Measurements from ENCODE around the gene PLEKHG5.
"Not testable (repeated sequence)": the region's sequence is repeated elsewhere in the genome, so short reads cannot be mapped to it uniquely, and the experiment has no call there.

PLEKHG5 gene

GRCh38 chr1:6446665-6447015, 44.8 kb downstream of the PLEKHG5 start:
- no peak for DNase-seq (ENCODE audit: low read depth)

- DNase-seq (ENCODE audit: low read depth) = not testable (repeated sequence)
Observed at GRCh38 chr1:6445929-6446328, 45.5 kb downstream of the PLEKHG5 start.

DNA sequence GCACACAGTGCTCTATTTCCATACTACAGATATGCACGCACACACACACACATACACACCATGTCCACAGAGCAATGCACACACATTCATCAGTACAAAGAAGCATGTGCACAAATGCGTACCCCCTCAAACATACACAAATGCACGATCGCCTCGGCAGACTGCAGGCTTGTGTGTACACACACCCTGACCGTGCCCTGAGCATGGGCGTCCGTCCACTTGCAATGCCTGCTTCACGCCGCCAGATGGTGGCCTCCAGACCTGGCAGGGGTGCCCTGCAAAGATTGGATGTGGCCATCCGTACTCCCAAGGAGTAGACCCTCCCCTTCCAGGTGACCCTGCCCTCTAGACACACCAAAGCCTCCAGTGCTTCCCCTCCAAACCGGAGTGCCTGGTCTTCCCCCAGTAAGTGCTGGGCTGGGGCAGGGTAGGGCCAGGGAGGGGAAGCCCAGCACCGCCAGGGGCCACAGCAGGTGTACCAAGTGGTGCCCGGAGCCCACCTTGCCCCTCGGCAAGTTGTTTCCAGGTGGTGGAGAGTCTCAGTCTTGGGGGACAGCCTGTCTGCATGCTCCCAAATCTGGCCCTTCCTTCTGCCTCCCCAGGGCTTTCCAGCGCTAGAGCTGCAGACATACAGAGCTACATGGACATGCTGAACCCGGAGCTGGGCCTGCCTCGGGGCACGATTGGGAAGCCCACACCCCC, 46.3 kb downstream of the PLEKHG5 start:
- DNase-seq (ENCODE audit: low read depth) = no peak

DNA sequence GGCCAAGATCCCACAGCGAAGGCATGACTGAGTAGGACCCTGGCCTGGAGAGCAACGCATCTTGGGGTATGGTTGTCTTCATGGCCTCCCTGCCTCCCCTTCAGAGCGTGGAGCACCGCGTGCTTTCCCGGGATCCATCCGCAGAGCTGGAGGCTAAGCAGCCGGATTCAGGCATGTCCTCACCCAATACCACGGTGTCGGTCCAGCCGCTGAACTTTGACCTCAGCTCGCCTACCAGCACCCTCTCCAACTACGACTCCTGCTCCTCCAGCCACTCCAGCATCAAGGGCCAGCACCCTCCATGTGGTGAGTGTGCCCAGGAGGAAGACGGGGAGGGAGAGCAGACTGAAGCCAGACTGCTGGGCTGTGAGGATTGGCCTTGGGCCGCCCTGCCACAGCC, 47.1 kb downstream of the PLEKHG5 start:
- no peak for DNase-seq (ENCODE audit: low read depth)

GRCh38 chr1:6443339-6444115, 47.9 kb downstream of the PLEKHG5 start:
- no peak for DNase-seq (ENCODE audit: low read depth)

DNA sequence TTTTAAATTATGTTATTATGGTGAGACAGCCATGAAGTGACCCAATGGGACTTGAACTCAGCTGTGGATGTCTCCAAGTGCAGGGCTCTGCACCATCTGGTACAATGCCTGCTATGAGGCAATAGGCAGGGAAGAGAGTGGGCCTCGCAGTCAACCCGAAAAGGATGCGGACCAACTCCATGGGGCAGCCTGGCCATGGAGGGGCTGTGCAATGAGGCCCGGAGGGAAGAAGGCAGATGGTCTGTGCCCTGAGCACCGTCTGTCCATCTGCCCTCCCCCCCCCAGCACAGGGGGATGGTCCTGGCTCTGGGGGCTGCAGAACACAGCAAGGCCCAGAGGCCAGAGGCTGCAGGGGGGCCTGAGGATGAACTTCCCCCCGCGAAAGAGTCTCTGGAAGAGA, 49.9 kb downstream of the PLEKHG5 start:
- no peak for DNase-seq (ENCODE audit: low read depth)

- DNase-seq (ENCODE audit: low read depth) = peak; percentile 50
Observed at GRCh38 chr1:6440198-6441126, 51.0 kb downstream of the PLEKHG5 start.

GRCh38 chr1:6438047-6438525, 53.4 kb downstream of the PLEKHG5 start:
- DNase-seq (ENCODE audit: low read depth) = peak; percentile 55

GRCh38 chr1:6437012-6437700, 54.3 kb downstream of the PLEKHG5 start:
- not testable (repeated sequence) for DNase-seq (ENCODE audit: low read depth)

DNA sequence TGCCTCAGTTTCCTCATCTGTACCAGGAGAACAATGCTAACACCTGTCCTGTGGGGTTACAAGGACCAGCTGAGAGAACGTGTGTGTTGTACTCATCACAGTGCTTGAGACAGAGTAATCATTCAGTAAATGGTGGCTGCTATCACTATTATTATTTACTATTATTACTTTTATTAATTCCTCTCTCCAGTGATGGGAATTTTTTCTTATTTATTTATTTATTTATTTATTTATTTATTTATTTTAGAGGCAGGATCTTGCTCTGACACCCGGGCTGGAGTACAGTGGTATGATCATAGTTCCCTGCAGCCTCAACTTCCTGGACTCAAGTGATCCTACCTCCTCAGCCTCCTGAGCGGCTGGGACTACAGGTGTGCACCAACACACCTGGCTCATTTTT, 55.2 kb downstream of the PLEKHG5 start:
- not testable (repeated sequence) for DNase-seq (ENCODE audit: low read depth)

DNA sequence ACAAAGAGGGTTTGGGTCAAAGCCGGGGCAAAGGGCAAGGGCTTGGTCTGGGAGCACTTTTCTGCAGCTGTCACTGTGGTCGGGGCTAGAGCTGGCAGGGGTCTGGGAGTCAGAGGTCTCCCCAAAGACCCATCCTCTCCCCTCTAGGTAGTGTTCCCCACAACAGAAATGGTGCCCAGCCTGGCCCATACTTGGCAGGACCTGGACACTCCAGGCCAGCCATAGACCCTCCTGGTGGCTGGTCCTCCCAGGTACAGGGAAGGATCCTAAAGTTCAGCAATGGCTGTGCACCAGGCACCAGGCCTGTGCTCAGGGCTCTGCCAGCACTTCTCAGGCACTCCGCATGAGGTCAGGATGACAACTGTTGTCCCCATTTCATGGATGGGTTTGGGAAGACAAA, 55.9 kb downstream of the PLEKHG5 start:
- DNase-seq (ENCODE audit: low read depth) = no peak

DNA sequence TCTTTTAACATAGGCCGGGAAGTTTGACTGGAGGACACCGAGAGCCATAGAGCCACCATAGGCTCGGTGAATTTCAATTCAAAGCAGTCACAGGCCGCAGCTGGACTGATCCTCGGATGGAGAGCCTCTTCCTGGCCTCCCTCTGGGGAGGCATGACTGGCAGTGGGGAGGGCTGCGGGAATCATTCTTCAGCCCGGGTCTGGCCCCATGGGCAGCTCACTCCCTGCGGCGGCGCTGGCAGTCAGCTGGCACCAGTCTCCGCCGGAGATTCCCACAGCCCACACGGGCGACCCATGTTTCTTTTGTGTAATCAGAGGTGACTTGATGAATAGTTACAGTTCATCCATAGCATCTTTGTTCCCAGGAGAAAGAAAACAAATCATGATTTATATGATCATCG, 56.3 kb downstream of the PLEKHG5 start:
- no peak for DNase-seq (ENCODE audit: low read depth)

DNA sequence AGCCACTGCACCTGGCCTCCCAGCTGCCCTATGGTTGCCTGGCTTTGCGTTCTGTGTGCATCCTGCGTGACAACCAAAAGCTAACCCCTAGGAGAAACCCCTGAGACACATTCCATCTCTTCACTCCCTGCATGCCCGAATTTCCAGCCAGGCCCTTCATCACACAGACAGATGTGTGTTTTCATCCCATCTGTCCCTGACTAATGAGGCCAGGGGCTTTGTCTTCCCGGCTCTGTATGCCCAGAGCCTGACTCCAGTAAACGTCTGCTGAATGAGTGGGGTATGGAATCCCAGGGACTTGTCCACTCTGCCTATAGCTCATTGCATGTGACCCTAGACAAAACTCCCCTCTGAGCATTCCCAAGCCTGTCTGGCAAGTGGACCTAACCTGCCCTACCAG, 57.3 kb downstream of the PLEKHG5 start:
- no peak for DNase-seq (ENCODE audit: low read depth)

DNA sequence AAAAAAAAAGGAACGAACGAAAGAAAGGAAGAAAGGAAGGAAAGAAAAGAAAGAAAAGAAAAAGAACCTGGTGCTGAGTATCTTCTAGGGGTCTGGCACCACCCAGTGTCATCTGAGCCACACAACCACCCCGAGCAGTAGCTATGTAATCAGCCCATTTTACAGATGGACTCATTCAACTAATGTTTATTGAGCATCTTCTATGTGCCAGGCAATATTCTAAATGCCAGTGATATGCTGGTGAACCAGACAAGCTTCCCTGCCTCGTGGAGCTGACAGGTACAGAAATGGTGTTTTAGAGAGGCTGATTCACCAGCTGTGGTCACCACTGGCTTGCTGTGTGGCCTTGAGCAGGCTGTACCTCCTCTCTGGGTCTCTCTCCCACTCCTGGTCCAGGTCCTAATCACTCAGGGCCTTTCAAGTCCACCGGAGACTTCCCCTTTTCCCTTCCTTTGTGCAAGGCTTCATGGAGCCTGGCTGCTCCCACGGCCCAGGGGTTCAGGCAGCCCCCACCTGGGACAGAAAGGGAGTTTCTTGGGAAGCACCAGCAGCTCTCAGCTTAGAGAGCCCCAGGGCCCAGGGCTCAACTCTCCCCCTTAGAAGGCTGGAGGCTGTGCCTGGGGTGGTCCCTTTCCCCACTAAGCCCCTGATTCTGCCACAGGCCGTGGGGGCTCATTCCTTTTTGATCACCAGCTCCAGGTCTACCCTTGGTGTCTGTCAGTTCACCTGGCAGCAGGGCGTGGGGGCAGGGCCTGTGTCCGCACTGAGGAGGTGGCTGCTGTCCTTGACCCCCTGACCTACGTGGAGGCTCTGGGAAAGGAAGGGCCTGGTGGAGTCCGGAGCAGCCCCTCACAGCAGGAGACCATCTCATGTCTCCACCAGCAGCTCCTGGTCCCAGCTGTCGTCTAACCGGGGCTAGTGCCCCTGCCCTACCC, 59.6 kb downstream of the PLEKHG5 start:
- DNase-seq (ENCODE audit: low read depth) = not testable (repeated sequence)

GRCh38 chr1:6429660-6430411, 61.6 kb downstream of the PLEKHG5 start:
- DNase-seq (ENCODE audit: low read depth) = not testable (repeated sequence)

GRCh38 chr1:6428453-6428852, 63.0 kb downstream of the PLEKHG5 start:
- DNase-seq (ENCODE audit: low read depth) = not testable (repeated sequence)

GRCh38 chr1:6427441-6428390, 63.8 kb downstream of the PLEKHG5 start:
- no peak for DNase-seq (ENCODE audit: low read depth)

DNA sequence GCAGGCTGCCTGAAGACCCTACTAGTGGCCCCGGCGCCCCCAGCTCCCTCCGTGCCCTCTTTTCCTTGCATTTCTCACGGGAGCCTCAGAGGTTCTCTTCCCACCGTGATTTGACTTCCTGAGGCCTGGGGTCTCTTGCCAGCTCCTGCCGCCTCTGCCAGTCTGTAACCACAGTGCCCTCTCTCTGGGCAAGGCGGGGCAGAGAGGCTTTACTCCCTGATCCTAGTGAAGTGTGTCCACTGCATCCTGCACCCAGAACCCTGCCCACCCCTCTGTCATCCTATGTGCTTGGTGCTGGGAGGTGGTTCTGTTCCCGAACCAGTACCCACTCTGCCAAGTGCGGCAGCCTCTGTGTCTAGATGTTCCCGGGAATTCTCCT, 64.5 kb downstream of the PLEKHG5 start:
- no peak for DNase-seq (ENCODE audit: low read depth)
